Ovary (tissue), 3 donors: ENCODE data around the gene TLN1.

Experiments
- EP300 ChIP-seq: sonication (generic); formaldehyde crosslinking; IDR thresholded peaks from one replicate; pipeline ENCODE4 v1.6.1; 2017; ENCODE audit warnings: antibody characterized with exemption
- POLR2A ChIP-seq: fragments of 450-650 bp; IDR thresholded peaks from one replicate; pipeline ENCODE4 v1.6.1; 2017; ENCODE audit warnings: antibody characterized with exemption, mild to moderate bottlenecking, moderate library complexity
- TF ChIP-seq, protein P1 (sequence below), 3 donors: fragments of 450-650 bp in 2 of 3; fragments of 200-600 bp in 1 of 3; IDR thresholded peaks; one replicate each; pipeline versions ENCODE4 v1.5.1 to v1.8.0; 2016 to 2022; ENCODE audit warnings: antibody characterized with exemption in 3 of 3, mild to moderate bottlenecking in 1 of 3
- donor health status: DM: no; HTN: no; CAD: no.

DNA sequence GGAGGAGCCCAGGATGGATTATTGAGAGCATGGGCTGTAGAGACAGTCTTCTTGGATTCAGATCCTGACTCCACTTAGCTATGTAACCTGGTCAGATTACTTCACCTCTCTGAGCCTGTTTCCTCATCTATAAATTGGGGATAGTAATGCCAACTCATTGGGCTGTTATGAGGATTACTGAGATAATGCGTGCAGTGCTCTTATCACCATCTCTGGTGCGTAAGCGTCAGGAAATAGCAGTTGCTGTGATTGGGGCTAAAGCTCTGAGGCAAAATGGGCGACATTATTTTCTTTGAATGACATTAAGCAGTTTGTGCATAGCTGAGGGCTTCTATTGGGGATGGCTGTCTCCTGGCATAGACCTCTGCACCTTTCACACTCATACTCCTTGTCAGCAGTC lies 23.1 kb upstream of the TLN1 start:
- TF ChIP-seq POLR2A: no peak
- TF ChIP-seq, protein P1, sequence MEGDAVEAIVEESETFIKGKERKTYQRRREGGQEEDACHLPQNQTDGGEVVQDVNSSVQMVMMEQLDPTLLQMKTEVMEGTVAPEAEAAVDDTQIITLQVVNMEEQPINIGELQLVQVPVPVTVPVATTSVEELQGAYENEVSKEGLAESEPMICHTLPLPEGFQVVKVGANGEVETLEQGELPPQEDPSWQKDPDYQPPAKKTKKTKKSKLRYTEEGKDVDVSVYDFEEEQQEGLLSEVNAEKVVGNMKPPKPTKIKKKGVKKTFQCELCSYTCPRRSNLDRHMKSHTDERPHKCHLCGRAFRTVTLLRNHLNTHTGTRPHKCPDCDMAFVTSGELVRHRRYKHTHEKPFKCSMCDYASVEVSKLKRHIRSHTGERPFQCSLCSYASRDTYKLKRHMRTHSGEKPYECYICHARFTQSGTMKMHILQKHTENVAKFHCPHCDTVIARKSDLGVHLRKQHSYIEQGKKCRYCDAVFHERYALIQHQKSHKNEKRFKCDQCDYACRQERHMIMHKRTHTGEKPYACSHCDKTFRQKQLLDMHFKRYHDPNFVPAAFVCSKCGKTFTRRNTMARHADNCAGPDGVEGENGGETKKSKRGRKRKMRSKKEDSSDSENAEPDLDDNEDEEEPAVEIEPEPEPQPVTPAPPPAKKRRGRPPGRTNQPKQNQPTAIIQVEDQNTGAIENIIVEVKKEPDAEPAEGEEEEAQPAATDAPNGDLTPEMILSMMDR (IDR thresholded peaks at IDR 0.05): no peak
- no peak for TF ChIP-seq EP300
